Suprapubic skin (tissue), 3 donors: ENCODE results near the gene GPR176.

Source experiments
- POLR2A ChIP-seq, 2 donors: fragments of 450-650 bp; IDR thresholded peaks; one replicate each; pipeline ENCODE4 v1.6.1; 2017; ENCODE audit warnings: antibody characterized with exemption in 2 of 2, mild to moderate bottlenecking in 2 of 2, moderate library complexity in 2 of 2
- TF ChIP-seq, protein P1 (sequence below), 2 donors: fragments of 200-600 bp in 1 of 2; fragments of 450-650 bp in 1 of 2; sonication (generic) in 1 of 2; IDR thresholded peaks; one replicate each; pipeline ENCODE4 v1.5.1; 2016 to 2019; ENCODE audit warnings: antibody characterized with exemption in 2 of 2, mild to moderate bottlenecking in 1 of 2, moderate library complexity in 1 of 2

DNA sequence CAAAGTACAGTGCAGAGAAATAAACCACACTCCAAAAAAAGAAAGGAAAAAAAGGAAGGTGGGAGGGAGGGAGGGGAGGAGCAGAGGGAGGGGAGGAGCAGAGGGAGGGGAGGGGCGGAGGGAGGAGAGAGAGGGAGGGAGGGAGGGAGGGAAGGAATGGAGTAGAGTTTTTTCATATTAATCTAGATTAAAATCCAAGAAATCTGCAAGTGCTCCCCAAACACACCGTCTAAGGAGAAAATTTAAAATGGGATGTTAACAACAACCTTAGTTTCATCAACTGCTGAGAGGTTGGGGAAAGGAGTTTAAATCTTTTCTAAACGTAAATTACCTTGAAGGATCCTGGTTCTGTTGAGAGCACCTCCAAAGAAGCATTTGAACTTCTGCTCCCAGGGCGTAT lies 144.0 kb downstream of the GPR176 start:
- TF ChIP-seq, protein P1, sequence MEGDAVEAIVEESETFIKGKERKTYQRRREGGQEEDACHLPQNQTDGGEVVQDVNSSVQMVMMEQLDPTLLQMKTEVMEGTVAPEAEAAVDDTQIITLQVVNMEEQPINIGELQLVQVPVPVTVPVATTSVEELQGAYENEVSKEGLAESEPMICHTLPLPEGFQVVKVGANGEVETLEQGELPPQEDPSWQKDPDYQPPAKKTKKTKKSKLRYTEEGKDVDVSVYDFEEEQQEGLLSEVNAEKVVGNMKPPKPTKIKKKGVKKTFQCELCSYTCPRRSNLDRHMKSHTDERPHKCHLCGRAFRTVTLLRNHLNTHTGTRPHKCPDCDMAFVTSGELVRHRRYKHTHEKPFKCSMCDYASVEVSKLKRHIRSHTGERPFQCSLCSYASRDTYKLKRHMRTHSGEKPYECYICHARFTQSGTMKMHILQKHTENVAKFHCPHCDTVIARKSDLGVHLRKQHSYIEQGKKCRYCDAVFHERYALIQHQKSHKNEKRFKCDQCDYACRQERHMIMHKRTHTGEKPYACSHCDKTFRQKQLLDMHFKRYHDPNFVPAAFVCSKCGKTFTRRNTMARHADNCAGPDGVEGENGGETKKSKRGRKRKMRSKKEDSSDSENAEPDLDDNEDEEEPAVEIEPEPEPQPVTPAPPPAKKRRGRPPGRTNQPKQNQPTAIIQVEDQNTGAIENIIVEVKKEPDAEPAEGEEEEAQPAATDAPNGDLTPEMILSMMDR (IDR thresholded peaks at IDR 0.05): no peak
- no peak for TF ChIP-seq POLR2A (IDR thresholded peaks at IDR 0.05)
